ELR (cell line): Measurements from ENCODE around the gene ZNF775.

Source experiments
- DNase-seq: peaks from one replicate; pipeline ENCODE4 v3.0.0-alpha.2; 2015; ENCODE audit warnings: low read depth

ZNF775 gene

DNA sequence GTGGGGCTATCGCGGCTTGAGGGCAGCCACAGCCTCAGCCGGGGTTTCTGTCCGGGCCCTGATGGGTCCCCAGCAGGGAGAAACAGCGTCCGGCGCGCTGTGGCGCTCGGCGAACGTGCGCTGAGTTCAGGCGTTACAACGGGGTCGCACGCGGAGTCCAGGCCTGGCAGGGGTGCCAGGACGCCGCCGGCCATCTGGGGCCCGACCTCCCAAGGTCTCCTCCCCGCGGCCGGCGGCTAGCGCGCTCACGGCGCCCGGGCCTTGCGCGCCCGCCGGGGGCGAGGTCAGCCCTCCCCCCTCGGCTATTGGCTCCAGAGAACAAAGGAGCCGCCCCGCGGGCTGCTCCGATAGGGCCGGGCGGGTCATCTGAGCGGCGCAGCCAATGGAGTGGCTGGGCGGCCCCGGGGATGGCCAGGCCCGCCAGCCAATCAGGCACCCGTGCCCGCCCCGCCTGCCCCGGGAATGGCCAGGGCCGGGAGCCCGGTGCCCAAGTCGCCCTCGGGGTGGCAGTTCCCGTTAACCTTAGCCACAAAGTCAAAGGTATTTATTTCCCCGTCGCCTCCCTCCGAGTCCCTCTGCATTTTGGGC lies at the start of gene ZNF775:
Gene ZNF775 (plus strand): TSS at position 478 of the 588 bp plus-strand sequence. CDS start 9,141 bp downstream, outside the sequence.
- peak; percentile 93 for DNase-seq

GRCh38 chr7:150329331-150330120 lies 49.6 kb upstream of the ZNF775 start:
- DNase-seq, result no peak

GRCh38 chr7:150330211-150330885 lies 48.8 kb upstream of the ZNF775 start:
- no peak for DNase-seq

DNA sequence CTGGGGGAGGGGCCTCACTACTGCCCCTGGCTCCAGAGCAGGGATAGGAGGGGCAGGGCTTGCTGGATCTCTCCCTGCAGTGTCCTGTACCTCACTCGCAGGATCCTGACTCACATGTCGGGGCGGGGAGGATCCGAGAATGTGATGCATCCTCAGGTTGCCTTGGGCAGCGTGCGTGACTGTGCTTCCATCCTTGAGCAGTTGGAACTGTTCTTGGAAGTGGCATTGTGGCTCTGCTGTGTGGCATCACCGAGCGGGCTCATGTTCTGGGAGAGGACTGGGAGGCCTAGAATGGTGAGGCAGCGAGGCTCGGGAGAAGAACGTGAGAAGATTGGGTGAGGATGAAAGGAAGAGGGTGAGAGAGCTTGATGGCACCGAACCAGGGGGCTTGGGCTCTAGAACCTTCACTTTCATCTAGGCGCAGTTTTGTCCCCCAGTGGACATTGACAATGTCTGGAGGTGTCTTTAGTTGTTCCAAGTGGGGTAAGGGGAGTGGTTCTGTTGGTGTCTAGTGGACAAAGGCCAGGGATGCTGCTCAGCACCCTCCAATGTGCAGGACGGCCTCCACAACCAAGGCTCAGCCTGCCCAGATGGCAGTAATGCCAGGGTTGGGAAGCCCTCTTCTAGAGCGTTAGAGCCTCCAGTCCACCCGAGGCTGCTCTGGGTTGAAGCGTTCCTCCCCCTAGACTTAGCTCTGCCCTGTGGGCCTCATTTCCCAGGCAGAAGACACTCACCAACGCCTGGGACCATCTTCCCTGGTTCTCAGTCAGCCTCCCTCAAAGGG lies 46.1 kb upstream of the ZNF775 start:
- no peak for DNase-seq

DNA sequence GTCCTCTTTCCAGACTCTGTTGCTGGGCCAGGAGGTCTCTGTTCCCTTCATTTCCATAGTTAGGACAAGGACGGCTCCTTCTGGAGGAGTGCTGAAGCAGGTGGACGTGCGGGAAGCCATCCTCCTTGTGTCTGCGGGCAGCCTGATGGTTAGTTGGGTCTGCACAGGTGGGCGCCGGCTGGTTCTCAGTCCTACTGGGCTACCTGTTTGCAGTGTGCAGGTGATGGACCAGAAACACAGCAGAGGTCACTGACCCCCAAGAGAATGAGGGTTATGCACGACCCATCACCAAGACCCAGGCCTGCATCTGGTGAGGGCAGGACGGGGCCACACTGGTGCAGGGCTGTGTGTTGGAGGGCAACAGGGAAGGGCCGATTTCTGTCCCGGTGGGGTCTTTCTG lies 45.5 kb upstream of the ZNF775 start:
- DNase-seq, result no peak

DNA sequence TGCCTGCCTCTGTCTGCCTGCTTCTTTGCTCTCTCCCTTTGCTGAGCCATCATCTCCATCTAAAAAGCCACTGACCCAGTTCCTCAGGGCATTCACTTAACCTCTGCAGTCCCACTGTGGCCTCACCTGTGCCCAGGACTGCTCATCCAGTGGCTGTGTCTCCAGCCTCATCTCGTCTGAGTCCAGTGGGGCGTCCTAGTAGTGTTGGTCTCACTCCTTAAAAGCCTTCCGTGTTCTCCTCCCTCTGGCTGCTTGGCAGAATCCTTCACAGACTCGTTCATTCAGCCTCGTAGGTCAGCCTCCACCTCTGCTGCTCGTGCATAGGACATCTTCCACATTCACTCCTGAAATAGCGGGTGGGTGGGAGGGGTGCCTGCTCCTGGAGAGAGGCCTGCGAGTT lies 45.0 kb upstream of the ZNF775 start:
- no peak for DNase-seq

GRCh38 chr7:150335108-150335773 lies 43.9 kb upstream of the ZNF775 start:
- DNase-seq, result no peak

DNA sequence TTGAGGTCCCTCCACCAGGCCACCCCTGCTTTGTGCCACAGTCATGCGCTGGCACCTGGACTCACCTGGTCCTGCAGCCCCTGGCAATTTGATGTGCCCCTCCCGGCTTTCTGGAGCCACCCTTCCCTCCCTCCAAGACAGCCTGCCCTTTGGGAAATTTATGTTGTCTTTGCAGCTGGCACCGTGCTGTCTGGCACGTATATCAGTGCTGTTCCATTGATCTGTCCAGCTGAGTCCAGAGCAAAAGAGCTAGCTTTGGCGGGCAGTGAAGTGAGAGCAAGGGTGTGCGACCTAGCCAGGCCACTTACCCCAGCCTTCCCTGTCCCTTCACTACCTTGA lies 43.4 kb upstream of the ZNF775 start:
- no peak for DNase-seq

DNA sequence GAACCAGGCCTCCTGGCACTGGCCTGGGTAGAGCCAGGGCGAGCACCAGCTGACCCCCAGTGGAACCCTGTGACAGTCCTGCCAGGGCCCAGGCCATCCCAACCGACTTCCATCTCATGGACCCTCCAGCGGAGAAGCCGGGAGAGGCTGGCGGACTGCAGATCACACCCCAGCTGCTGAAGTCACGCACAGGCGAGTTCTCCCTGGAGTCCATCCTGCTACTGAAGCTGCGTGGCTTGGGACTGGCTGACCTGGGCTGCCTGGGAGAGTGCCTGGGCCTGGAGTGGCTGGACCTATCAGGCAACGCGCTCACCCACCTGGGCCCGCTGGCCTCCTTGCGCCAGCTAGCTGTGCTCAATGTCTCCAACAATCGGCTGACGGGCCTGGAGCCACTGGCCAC lies 42.4 kb upstream of the ZNF775 start:
- DNase-seq, result no peak

GRCh38 chr7:150337179-150337578 lies 42.0 kb upstream of the ZNF775 start:
- DNase-seq, result no peak

- no peak for DNase-seq
These were observed 41.5 kb upstream of the ZNF775 start for GRCh38 chr7:150337659-150338081.

DNA sequence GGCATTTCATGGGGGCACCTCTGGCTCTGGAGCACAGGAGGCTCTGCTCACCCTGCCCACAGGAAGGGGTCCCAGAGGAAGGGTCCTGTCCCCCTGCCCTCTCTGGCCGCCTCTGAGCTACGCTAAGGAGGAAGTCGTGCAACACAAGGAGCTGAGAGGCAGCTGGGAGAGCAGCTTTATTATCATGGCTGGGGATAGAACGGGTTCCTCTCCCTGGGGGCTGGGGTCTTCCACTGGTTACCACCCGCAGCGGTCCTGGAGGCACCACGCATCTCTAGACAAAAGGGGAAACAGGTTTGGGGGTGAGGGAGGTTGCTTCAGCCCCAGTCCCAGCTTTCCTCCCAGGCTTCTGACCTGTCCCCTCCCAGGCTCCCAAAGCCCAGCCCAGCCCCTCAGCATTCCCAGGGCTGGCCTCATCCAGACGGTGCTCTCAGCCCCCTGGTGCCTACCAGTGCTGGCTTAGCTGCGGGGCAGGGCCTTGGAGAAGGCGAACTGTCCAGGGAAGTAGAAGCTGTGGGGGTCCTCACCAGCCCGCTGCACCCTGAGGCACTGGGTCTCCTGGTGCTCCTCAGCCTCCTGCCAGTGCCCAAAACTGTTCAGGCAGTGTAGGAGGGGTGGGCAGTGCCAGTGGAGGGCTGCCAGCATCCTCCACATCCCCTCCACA lies 40.8 kb upstream of the ZNF775 start:
- no peak for DNase-seq

GRCh38 chr7:150339409-150339809 lies 39.7 kb upstream of the ZNF775 start:
- no peak for DNase-seq

GRCh38 chr7:150340024-150340749 lies 38.9 kb upstream of the ZNF775 start:
- DNase-seq, result no peak

GRCh38 chr7:150340875-150341262 lies 38.3 kb upstream of the ZNF775 start:
- no peak for DNase-seq

DNA sequence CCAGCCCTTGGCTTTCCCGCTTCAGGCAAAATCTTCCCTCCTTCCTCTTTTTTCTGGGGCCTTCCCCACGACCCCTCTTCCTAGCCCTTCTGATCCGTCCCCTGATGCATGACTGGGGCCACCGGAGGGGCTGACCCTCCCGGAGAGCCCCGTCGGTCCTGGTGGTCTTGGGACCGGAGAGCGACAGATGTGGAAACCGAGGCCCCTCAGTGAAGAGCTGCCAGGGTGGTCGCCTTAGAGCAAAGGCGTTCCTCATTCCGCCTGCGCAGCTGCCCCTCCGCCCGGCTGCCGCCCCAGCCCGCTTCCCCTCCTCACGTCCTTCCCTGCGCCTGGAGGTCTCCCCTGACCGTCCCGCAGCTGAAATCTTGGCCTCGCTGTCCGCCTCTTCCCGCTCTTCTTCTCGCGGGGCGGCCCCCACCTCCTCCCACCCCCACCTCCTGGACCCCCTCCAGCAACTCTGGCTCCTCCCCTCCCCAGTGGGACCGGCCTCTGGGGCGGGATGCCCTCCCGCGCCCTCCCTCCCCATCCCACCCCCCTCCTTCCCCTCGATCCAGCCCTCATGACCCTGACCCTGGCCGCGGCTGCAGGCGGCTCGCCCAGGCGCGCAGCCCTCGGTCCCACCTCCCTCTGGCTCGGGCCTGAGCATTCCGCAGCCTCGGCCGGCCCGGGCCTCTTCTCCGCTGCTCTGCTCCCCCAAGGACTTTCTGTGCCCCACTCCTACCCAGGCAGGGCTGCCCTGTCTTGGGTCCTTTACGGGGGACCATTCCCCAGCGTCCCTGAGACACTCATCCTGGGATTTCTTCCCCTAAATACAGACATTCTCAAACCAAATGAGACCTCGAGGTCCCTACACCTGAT lies 37.6 kb upstream of the ZNF775 start, which contains the start of gene RARRES2:
Gene RARRES2 (minus strand): TSS at position 367 of the 858 bp plus-strand sequence. CDS start 1,020 bp downstream, outside the sequence.
- no peak for DNase-seq

DNA sequence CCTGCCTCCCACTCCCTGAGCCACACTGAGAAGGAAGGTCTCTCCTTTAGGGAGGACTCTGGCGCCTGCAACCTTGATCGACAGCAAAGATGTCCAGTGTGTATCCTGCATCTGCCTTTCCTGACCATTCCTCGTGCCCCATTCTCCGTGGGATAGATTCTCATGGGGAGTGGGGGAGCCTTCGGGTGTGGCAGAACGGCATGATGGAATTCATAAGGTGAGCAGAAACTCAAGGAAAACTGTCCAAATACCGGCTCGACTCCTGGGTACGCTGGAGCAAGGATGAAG lies 37.1 kb upstream of the ZNF775 start:
- no peak for DNase-seq

DNA sequence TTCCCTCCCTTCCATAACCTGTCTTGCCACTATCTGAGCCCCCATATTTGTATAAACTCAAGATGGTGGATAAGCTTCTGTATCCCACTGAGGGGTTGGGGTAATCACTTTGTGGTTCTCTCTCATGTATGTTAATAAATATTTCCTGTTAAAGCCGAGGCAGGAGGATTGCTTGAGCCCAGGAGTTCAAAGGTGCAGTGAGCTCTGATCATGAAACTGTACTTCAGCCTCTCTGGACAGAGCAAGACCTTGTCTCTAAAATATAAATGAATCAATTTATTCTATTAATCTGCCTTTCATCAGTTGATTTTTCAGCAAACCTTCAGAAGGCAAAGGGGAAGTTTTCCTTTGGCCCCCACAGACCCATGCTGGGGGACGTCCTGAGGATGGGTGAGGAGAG lies 35.9 kb upstream of the ZNF775 start:
- DNase-seq, result no peak

- no peak for DNase-seq
These were observed 34.8 kb upstream of the ZNF775 start for GRCh38 chr7:150344299-150344698.

DNA sequence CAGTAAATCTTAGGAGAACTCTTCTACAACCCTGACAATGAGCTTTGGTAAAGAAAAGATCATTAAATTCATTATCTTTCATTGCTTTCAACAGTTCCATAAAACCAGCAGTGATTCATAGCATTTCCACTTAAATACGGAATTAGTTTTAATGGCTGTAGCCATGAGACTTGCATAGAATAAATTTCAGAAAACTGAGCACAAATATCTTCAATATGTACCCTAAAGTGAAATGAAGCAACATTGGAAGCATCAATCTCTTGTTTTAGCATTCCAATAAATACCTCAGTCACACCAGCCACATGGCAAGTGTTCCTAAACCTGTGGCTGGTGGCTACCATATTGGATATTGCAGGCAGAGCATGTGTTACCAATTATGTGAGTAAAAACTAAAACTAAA lies 34.1 kb upstream of the ZNF775 start:
- no peak for DNase-seq
